CD4-positive, alpha-beta T cell treated with Interleukin-15 for 1 hour (primary cell): ENCODE measurements around the gene CSRP1.

Experiments
- DNase-seq: peaks from one replicate; pipeline ENCODE4 v3.0.0-alpha.2; 2020

CSRP1 gene

GRCh38 chr1:201513498-201514243 is 6.7 kb upstream of the CSRP1 start:
- no peak for DNase-seq

GRCh38 chr1:201511941-201512539 is 5.1 kb upstream of the CSRP1 start:
- no peak for DNase-seq

- no peak for DNase-seq
Observed at GRCh38 chr1:201511396-201511940, 4.5 kb upstream of the CSRP1 start.

DNA sequence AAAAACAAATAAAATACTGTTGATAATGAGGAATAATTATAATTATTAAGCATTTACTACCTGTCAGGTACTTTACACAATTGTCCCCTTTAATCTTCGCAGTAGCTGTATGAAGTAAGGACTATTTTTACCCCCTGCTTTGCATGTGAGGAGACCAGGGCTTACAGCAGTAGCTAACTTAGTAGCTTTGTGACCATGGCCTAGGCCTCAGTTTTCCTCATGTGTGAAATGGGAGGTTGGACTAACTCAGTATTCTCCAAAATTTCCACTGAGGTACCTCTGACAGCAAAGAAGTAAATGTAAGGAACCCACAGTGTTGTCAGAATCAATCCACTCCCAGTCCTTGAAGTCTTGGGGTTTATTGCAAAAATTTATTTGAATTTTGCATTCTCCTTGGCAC is 3.8 kb upstream of the CSRP1 start:
- DNase-seq: no peak

- no peak for DNase-seq
Observed at GRCh38 chr1:201509601-201510374, 2.9 kb upstream of the CSRP1 start.

DNA sequence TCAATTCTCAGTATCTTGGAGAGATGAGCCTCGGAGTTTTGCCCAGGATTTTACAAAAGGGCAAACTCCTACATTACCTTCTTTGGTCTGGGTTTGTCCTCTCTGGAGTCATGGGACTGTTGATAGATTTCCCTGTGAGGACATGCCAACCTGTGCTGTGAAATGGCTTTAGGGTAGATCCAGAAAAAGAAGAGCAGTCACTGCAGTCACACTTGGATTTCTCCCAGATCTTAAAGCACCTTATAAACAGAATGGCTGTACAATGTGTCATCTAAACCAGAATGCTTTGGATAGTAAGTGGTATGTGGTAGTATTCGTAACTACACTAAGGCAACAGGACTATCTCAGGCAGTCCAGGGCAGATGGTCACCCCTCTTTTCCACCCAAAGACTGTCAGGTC is 1.9 kb upstream of the CSRP1 start:
- no peak for DNase-seq

DNA sequence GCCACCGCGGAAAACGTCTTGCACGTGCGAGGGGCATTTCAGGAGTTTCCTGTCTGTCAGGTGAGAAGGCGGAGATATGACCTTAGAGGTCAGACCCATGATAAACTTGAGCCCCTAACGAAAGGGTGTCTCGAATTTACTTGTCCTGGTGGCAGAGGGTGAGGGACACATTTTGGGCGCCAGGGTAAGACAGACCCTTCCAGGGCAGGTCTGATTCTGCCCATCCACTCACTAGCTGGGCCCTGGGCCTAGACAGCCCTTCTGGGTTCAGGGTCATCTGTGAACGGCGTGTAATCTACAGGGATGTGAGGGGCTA is 395 bp upstream of the CSRP1 start:
- no peak for DNase-seq

GRCh38 chr1:201506092-201506491 is 831 bp downstream of the CSRP1 start:
- no peak for DNase-seq

GRCh38 chr1:201505503-201505890 is 1.4 kb downstream of the CSRP1 start:
- no peak for DNase-seq

- no peak for DNase-seq
Observed at GRCh38 chr1:201504799-201505502, 2.0 kb downstream of the CSRP1 start.

DNA sequence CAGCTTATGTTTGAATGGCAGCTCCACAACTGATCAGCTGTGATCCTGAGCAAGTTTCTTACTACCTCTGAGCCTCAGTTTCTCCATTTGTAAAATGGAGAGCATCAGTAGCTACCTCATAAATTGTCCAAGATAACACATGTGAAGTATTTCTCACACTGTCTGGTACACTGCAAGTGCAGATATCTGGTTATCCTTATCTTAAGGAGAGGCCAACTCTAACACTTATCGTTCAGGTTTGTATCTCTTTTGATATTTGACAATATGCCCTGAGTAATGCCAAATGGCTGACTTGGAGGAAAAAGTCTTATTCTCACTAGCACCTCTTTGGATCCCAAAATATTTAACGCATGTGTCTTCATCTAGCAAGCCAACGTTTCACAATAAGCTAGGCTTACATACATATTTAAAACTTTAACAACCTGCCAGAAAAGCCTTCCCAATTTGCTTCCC is 2.7 kb downstream of the CSRP1 start:
- DNase-seq: no peak

GRCh38 chr1:201503397-201504176 is 3.3 kb downstream of the CSRP1 start:
- no peak for DNase-seq

- no peak for DNase-seq
Observed at GRCh38 chr1:201502511-201502857, 4.4 kb downstream of the CSRP1 start.

- no peak for DNase-seq
Observed at GRCh38 chr1:201501812-201502510, 5.0 kb downstream of the CSRP1 start.

DNA sequence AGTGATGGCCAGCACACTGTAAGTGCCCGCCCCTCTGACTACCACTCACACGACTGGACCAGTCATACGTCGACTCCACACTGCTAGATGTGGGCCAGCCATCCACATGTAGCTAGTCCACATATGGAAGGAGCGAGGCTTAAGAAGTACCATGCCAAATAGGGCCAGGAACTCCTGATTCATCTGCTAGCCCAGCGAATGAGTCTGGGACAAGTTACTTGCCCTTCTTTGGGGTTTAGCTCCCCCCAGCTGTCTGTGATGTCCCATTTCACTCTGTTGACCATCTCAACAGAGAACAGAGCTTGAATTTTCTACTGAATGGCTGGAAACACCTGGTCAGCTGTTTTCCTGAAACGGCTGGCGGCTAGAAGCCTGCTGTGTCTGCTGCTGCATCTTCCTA is 5.8 kb downstream of the CSRP1 start:
- DNase-seq: no peak

DNA sequence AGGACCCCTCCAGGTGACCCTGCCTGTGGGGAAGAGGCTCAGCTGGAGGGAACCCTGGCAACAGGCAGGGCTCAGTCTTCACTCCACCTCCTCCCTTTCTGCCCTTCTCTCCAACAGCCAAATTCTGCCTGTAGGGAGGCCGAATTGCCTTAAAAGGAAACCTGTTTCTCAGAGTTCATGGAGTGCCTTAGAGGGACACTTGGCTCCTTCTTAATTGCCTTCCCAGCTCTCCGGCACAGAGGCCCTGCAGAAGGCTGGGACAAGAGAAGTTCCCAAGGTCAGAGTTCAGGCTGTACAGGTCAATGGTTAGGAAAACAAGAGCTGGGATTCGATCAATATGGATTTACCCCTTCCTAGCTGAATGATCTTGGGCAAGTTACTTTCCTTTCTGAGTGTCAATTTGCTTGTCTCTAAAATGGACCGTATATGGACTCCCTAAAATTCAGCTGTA is 6.2 kb downstream of the CSRP1 start:
- no peak for DNase-seq

- DNase-seq: no peak
Observed at GRCh38 chr1:201499795-201500669, 6.9 kb downstream of the CSRP1 start.

GRCh38 chr1:201499191-201499590 is 7.7 kb downstream of the CSRP1 start:
- DNase-seq: no peak

DNA sequence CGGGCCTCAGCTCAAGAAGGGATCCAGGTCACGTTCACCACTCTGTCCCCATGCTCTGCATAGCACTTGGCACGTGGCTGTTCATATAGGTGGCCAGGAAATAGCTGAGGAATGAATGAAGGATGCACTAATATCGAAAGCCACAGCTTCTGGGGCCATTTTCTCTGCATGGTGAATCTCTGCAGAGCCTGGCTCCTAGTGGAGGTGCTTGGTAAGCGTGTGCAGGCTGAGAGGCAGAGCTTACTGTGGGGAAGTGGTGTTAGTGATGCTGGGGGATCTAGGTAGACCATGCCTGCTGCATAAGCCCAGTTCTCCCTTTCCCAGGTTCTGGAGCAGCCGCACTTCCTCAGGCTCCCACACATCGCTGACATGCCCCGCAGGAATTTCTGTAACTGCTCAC is 8.3 kb downstream of the CSRP1 start:
- no peak for DNase-seq

- no peak for DNase-seq
Observed at GRCh38 chr1:201497935-201498509, 8.9 kb downstream of the CSRP1 start.
